ENCODE data around the gene MRPS15. TPM values are rescaled to one million over a fixed set of nuclear protein-coding genes. Genes with fewer than 3 reads are reported as not detected.

Gene MRPS15
- total and polyA plus RNA-seq, 7 donors, result 70.3 to 115 (median 85.3) TPM

DNA sequence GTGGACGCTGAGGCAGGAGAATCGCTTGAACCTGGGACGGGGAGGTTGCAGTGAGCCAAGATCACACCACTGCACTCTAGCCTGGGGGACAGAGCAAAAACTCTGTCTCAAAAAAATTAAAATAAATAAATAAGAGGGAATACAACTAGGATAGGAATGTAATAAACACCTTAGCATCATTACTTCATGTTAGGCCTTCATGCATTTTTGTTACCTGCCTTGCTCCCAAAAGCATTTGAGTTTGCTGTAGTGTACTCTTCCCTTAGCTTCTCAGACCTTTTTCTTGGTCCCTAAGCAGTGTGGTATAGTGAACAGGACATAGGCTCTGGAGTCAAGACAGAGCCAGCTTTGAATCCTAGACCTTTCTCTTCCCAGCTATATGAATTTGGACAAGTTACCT is 11.1 kb downstream of the MRPS15 start:
- no peaks in the 10 kb centered on the region for H3K9me3 ChIP-seq
- intact Hi-C loops (cut with DNase I), result no loop called here
- WGBS, 2 donors, result 92 to 93% methylated on average over 3 of the region's 3 CpGs
- H3K4me3 ChIP-seq, result no peak overlapping the region
- H3K4me1 ChIP-seq, result peaks cover 0 to 21% (median 14%) of the 10 kb centered on the region in 4 donors
- no peaks in the 10 kb centered on the region for H3K27me3 ChIP-seq
- H3K27ac ChIP-seq, result no peak overlapping the region
- no peak for DNase-seq
- H3K36me3 ChIP-seq, result peaks cover 19 to 41% (median 23%) of the 10 kb centered on the region in 4 donors
- TF ChIP-seq EP300 (IDR thresholded peaks at IDR 0.05) (no peak), POLR2AphosphoS5 (IDR thresholded peaks at IDR 0.05) (no peak)

GRCh38 chr1:36450919-36451305 is 13.3 kb downstream of the MRPS15 start:
- no peak for TF ChIP-seq EP300 (IDR thresholded peaks at IDR 0.05)
- Histone ChIP-seq H3K27ac (peak overlapping the region; percentile 93 to 97 (median 96)), H3K9me3 (no peaks in the 10 kb centered on the region), H3K36me3 (peaks cover 8 to 20% (median 12%) of the 10 kb centered on the region in 4 donors), H3K27me3 (no peaks in the 10 kb centered on the region), H3K4me3 (peak overlapping the region; percentile 56 to 80 (median 61)), H3K4me1 (peaks cover 0 to 21% (median 14%) of the 10 kb centered on the region in 4 donors)
- intact Hi-C loops (cut with DNase I), result no loop called here
- no peak for DNase-seq
- 36 to 43% methylated on average over 18 of the region's 18 CpGs for WGBS, 2 donors

GRCh38 chr1:36450270-36450918 is 13.8 kb downstream of the MRPS15 start, which contains the start of gene OSCP1:
TSS of gene OSCP1 (minus strand) at chr1:36450451. CDS start at chr1:36450369, 82 bp downstream.
- TF ChIP-seq POLR2A (IDR thresholded peaks at IDR 0.05) (peak; percentile 87 to 93), POLR2AphosphoS5 (IDR thresholded peaks at IDR 0.05) (peak; percentile 95 to 98 (median 97)), EP300 (IDR thresholded peaks at IDR 0.05) (no peak), CTCF (IDR thresholded peaks at IDR 0.05) (no peak)
- intact Hi-C loops (cut with DNase I), result no loop called here
- DNase-seq, result peak; percentile 98
- Histone ChIP-seq H3K27me3 (no peaks in the 10 kb centered on the region), H3K4me1 (peaks cover 0 to 21% (median 14%) of the 10 kb centered on the region in 4 donors), H3K27ac (peak within 1 kb of the TSS; percentile 93 to 97 (median 96)), H3K4me3 (peak within 1 kb of the TSS; percentile 56 to 80 (median 61)), H3K36me3 (peaks cover 3 to 14% (median 9%) of the 10 kb centered on the region in 4 donors), H3K9me3 (no peaks in the 10 kb centered on the region)
- WGBS, 2 donors, result 1% methylated on average over 48 of the region's 48 CpGs

DNA sequence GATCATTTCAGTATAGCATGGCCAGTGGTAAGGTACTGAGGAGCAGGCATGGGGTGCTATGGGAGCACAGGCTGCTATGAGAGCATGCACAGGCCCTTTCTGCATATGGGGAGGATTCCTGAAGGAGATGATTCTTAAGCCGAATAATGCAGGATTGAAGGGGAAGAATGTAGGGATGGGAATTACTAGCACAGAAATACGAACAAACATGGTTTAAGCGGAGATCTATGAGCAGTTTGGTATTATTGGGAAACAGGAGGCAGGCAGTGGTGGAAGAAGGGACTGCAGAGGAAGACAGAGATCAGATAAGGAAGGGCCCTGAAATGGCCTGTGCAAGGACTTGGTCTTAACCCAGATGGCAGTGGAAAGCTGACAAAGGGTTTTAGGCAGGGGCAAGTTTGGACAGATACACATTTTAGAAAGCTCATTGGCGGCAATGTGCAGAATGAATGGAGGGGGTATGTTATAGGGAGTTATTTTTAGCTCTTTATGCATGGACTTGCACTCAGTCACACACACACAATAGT is 15.6 kb downstream of the MRPS15 start:
- Histone ChIP-seq H3K27me3 (no peaks in the 10 kb centered on the region), H3K4me1 (peaks cover 0 to 21% (median 14%) of the 10 kb centered on the region in 4 donors), H3K36me3 (no peaks in the 10 kb centered on the region), H3K27ac (no peak overlapping the region), H3K9me3 (no peaks in the 10 kb centered on the region), H3K4me3 (no peak overlapping the region)
- WGBS, 2 donors, result 91 to 95% methylated on average over 4 of the region's 4 CpGs
- intact Hi-C loops (cut with DNase I), result no loop called here
- TF ChIP-seq POLR2AphosphoS5 (IDR thresholded peaks at IDR 0.05) (no peak), CTCF (IDR thresholded peaks at IDR 0.05) (no peak), EP300 (IDR thresholded peaks at IDR 0.05) (no peak), POLR2A (IDR thresholded peaks at IDR 0.05) (no peak)
- DNase-seq, result no peak

- DNase-seq, result no peak
- intact Hi-C loops (cut with DNase I), result no loop called here
- H3K27ac ChIP-seq, result no peak overlapping the region
- TF ChIP-seq POLR2A (IDR thresholded peaks at IDR 0.05) (no peak), POLR2AphosphoS5 (IDR thresholded peaks at IDR 0.05) (no peak), CTCF (IDR thresholded peaks at IDR 0.05) (no peak), EP300 (IDR thresholded peaks at IDR 0.05) (no peak)
- peaks cover 0 to 21% (median 14%) of the 10 kb centered on the region in 4 donors for H3K4me1 ChIP-seq
- H3K36me3 ChIP-seq, result no peaks in the 10 kb centered on the region
- no peak overlapping the region for H3K4me3 ChIP-seq
- no peaks in the 10 kb centered on the region for H3K27me3 ChIP-seq
- no peaks in the 10 kb centered on the region for H3K9me3 ChIP-seq
Measured at GRCh38 chr1:36447450-36447849, 16.7 kb downstream of the MRPS15 start.
